Stimulated activated CD8-positive, alpha-beta memory T cell treated with anti-CD3 and anti-CD28 coated beads, Interleukin-12 subunit alpha, Interleukin-12 subunit beta, amount 100 ng/mL, for 24 hours (primary cell): Measurements from ENCODE around the gene RBBP8NL.

Experiments used
- DNase-seq: peaks from one replicate; pipeline ENCODE4 v3.0.0-alpha.2; 2020; ENCODE audit errors: extremely low read depth

RBBP8NL gene

GRCh38 chr20:62363920-62364851, 63.2 kb downstream of the RBBP8NL start:
- no peak for DNase-seq

GRCh38 chr20:62362991-62363919, 64.1 kb downstream of the RBBP8NL start:
- DNase-seq = no peak

- DNase-seq = no peak
Observed at GRCh38 chr20:62362590-62362940, 64.8 kb downstream of the RBBP8NL start.

- no peak for DNase-seq
Observed at GRCh38 chr20:62361799-62362589, 65.3 kb downstream of the RBBP8NL start.

- no peak for DNase-seq
Observed at GRCh38 chr20:62360854-62361798, 66.2 kb downstream of the RBBP8NL start.
